HG03097 (cell line): Measurements from ENCODE around the gene TMPRSS3.

Source experiments
- ATAC-seq: cut with Tn5 transposase; IDR thresholded peaks from one replicate; pipeline ENCODE4 v1.9.1; 2021; ENCODE audit not compliant: unreplicated experiment, low FRiP score

The TMPRSS3 gene

DNA sequence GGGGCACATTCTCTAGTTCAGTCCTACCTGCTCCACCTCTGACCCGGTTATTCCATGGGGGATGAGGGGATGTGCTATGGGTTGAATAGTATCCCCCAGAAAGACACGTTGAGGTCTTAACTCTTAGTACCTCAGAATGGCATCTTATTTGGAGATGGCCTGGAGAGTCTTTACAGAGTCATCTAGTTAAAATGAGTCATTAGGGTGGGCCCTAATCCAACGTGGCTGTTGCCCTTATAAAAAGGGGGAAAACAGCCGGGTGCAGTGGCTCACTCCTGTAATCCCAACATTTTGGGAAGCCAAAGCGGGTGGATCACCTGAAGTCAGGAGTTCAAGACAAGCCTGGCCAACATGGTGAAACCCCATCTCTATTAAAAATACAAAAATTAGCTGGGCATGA, 5.7 kb downstream of the TMPRSS3 start:
- ATAC-seq = no peak

DNA sequence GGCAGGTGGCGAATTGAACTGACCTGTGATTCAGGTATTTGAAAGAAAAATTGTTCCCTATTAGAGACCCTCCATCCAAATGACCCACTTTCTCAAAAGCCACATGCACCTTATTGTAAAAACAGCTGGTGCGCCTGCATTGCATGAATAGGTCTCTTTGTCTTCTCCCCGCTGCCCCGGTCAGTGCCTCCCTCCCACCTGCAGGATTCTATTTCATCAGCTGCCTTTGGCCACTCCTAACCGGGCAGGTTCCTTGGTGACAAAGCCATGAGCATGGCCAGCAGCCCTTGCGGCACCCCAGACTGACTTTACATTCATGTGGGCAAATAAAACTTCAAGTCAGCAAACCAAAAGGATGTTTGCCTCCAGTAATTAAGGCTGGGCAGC, 6.4 kb downstream of the TMPRSS3 start:
- no peak for ATAC-seq

DNA sequence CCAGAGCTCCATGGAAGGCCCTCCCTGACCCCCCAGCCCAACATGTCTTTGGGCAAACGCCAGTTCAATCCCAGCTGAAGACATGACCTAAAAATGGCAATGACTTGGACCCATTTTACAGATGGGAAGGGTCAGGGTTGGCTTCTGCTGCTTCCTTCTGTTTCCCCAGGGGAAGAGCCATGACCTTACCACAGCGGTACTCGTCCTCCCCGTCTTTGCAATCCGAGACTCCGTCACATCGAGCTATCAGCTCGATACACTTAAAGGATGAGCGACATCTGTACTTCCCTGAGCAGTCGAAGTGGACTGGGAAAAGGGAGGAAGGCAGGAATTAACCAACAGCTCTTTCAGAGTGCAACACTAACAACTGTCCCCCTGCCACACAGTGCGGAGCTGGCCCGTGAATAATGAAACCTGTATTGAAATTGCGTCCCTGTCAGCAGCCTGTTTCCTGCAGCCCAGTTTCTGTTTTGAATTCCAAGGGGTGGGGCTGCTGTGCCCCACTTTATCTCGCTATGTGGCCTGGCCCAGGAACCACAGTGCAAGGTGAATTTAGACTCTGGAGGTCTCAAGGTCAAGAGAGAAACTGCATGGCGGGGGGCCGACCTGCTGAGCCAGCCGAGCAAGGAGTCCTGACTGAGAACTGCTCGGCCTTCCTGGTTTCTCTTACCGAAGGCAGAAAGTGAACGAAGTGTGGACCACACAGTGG, 7.0 kb downstream of the TMPRSS3 start:
- no peak for ATAC-seq

- no peak for ATAC-seq
Measured at GRCh38 chr21:42387843-42388340, 8.0 kb downstream of the TMPRSS3 start.

- no peak for ATAC-seq
Measured at GRCh38 chr21:42387164-42387563, 8.7 kb downstream of the TMPRSS3 start.

DNA sequence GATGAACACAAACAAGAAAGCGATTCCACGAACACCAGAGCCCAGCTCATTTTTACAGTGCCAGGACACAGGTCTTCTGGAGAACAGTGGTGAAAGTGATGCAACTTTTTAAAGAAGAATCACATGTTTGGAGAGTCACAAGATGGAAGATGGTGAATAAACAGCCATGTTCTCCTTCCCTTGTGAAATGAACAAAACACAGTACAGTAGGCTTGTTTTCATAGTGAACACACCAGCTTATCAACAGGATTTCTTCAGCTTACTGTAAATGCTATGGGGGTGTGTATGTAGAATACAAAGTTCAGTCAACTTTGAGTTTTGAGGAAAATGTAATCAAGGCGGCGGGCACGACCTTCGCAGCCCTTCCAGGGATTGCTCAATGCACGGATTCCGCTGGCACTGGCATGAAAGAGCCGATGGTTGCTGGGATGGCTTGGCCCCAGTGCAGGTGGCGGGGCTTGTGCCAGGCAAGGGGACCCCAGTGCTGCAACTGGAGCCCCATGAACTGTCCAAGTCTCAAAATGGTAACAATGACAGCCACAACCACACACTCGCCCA, 9.7 kb downstream of the TMPRSS3 start:
- ATAC-seq = no peak

GRCh38 chr21:42385619-42386018, 10.2 kb downstream of the TMPRSS3 start:
- no peak for ATAC-seq

DNA sequence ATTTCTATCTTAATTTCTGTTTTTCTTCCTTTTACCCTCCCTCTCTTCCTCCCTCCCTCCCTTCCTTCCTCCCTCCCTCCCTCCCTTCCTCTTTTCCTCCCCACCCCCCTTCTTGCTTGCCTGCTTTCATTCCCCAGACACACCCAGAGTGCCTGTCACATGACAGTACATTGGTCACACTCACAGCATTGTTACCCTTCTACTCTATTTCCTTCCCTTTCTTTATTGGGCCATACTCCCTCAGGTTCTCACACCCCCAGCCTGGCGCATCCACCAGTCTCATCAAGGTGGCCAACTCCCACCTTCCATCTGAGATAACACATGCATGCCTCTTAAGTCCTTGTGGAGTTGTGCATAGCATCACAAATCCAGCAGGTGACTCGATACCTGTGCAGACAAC, 10.9 kb downstream of the TMPRSS3 start:
- no peak for ATAC-seq

GRCh38 chr21:42384156-42384945, 11.5 kb downstream of the TMPRSS3 start:
- ATAC-seq = no peak

- no peak for ATAC-seq
Measured at GRCh38 chr21:42383331-42383730, 12.5 kb downstream of the TMPRSS3 start.

- no peak for ATAC-seq
Measured at GRCh38 chr21:42382915-42383314, 12.9 kb downstream of the TMPRSS3 start.

GRCh38 chr21:42381347-42381984, 14.4 kb downstream of the TMPRSS3 start:
- ATAC-seq = no peak

GRCh38 chr21:42379426-42380215, 16.2 kb downstream of the TMPRSS3 start:
- no peak for ATAC-seq

- no peak for ATAC-seq
Measured at GRCh38 chr21:42378418-42378817, 17.4 kb downstream of the TMPRSS3 start.

DNA sequence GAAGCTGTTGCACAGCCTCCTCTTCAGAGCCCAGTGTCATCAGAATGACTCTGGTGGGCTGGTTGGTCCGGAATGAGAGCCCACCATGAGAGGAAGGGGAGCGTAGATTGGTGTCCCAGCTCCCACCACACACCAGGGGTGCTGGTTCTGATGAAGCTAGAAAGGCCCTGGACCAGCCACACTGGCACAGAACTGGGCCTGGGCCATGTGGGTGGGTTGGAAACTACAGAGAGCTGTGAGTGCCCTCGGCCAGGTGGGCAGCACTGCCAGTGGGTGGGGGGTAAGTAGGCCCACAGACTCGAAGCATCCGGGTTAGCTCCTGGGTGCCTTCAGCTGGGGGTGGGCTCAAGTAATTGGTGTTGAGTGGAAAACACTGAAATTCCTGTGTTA, 17.9 kb downstream of the TMPRSS3 start:
- no peak for ATAC-seq

DNA sequence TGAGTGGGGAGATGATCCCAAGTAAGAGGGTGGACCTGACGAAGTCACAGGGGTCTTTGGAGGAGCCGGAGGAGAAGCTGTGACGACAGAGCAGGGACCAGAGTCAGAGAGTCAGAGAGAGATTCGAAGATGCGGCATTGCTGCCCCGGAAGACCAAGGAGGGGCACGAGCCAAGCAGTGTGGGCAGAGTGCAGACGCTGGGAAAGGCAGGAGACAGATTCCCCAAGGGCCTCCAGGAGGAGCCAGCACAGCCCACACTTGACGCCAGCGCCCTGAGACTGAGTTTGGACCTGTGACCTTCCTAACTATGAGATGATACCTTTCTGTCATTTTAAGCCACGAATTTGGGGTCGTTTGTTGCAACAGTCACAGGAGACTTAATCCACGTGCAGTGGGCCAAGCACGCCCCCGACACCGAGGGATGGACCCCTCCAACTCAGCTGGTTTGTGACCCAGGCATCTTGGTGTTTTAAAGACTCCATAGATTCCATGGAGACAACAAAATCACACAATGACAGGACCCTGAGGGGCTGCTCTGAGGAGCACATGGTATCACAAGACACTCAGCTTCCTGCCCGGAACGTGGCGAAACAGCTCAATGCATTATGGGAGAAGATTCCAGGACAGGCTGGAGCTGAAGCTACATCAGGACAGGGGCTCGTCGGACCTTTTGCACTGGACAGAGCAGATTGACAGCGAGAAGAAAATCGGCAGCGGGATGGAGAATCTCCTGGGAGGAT, 18.5 kb downstream of the TMPRSS3 start:
- ATAC-seq = no peak

GRCh38 chr21:42376338-42376982, 19.4 kb downstream of the TMPRSS3 start:
- no peak for ATAC-seq

- no peak for ATAC-seq
Measured at GRCh38 chr21:42375966-42376337, 19.9 kb downstream of the TMPRSS3 start.

- ATAC-seq = no peak
Measured at GRCh38 chr21:42375506-42375905, 20.3 kb downstream of the TMPRSS3 start.
